Panc1 (cell line): Measurements from ENCODE around the gene ATP1A3.

ENCODE experiments used
- TF ChIP-seq, protein P1 (sequence below): fragments of 450-650 bp; IDR thresholded peaks from 2 replicates; pipeline ENCODE4 v1.5.1; 2017; ENCODE audit warnings: mild to moderate bottlenecking
- TF ChIP-seq, protein P2 (sequence below), 2 experiments: IDR thresholded peaks; 2 replicates each; pipeline ENCODE4 v1.6.1; 2011 to 2012; ENCODE audit warnings: low read depth in 2 of 2, control low read depth in 1 of 2, low read length in 1 of 2, mild to moderate bottlenecking in 1 of 2, moderate library complexity in 1 of 2; ENCODE audit not compliant: insufficient read depth in 1 of 2

DNA sequence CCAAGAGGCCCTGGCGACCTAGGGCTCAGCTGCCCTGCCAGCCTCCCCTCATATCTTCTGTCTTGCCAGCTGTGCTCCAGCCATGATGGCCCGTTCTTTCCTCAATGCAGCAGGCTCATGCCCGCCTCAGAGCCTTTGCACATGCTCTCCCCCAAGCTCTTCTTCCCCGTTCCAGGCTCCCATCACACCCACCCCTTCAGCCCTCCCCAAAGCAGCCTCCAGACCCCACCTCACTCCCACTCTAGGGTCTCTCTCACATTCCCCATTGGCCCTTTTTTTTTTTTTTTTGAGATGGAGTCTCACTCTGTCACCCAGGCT is 29.9 kb upstream of the ATP1A3 start:
- TF ChIP-seq, protein P1, sequence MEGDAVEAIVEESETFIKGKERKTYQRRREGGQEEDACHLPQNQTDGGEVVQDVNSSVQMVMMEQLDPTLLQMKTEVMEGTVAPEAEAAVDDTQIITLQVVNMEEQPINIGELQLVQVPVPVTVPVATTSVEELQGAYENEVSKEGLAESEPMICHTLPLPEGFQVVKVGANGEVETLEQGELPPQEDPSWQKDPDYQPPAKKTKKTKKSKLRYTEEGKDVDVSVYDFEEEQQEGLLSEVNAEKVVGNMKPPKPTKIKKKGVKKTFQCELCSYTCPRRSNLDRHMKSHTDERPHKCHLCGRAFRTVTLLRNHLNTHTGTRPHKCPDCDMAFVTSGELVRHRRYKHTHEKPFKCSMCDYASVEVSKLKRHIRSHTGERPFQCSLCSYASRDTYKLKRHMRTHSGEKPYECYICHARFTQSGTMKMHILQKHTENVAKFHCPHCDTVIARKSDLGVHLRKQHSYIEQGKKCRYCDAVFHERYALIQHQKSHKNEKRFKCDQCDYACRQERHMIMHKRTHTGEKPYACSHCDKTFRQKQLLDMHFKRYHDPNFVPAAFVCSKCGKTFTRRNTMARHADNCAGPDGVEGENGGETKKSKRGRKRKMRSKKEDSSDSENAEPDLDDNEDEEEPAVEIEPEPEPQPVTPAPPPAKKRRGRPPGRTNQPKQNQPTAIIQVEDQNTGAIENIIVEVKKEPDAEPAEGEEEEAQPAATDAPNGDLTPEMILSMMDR = peak; percentile 29
- TF ChIP-seq, protein P2, sequence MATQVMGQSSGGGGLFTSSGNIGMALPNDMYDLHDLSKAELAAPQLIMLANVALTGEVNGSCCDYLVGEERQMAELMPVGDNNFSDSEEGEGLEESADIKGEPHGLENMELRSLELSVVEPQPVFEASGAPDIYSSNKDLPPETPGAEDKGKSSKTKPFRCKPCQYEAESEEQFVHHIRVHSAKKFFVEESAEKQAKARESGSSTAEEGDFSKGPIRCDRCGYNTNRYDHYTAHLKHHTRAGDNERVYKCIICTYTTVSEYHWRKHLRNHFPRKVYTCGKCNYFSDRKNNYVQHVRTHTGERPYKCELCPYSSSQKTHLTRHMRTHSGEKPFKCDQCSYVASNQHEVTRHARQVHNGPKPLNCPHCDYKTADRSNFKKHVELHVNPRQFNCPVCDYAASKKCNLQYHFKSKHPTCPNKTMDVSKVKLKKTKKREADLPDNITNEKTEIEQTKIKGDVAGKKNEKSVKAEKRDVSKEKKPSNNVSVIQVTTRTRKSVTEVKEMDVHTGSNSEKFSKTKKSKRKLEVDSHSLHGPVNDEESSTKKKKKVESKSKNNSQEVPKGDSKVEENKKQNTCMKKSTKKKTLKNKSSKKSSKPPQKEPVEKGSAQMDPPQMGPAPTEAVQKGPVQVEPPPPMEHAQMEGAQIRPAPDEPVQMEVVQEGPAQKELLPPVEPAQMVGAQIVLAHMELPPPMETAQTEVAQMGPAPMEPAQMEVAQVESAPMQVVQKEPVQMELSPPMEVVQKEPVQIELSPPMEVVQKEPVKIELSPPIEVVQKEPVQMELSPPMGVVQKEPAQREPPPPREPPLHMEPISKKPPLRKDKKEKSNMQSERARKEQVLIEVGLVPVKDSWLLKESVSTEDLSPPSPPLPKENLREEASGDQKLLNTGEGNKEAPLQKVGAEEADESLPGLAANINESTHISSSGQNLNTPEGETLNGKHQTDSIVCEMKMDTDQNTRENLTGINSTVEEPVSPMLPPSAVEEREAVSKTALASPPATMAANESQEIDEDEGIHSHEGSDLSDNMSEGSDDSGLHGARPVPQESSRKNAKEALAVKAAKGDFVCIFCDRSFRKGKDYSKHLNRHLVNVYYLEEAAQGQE (IDR thresholded peaks at IDR 0.05; ENCODE audit: insufficient read depth in 1 of 2, low read depth in 2 of 2, low read length in 1 of 2) = no peak
